DND-41 (cell line): ENCODE data around the gene CLASP1.

Experiments
- ATAC-seq: fragments of 200-7000 bp; cut with Tn5 transposase; 3 replicates; pipeline ENCODE4 v1.9.1; 2021; ENCODE audit warnings: low read depth; ENCODE audit not compliant: insufficient read depth
- DNase-seq: peaks from one replicate; pipeline ENCODE4 v3.0.0-alpha.2; 2020
- H2AFZ ChIP-seq: 2 replicates; pipeline ENCODE4 v1.6.0; 2012; ENCODE audit warnings: low read depth, low read length
- H3K27ac ChIP-seq: 2 replicates; pipeline ENCODE4 v1.5.1; 2012; ENCODE audit warnings: low read length, inconsistent platforms
- H3K27me3 ChIP-seq: fragments of 200-600 bp; sonication (generic); 2 replicates; pipeline ENCODE4 v1.6.0; 2012; ENCODE audit warnings: low read length, mild to moderate bottlenecking, inconsistent platforms; ENCODE audit not compliant: insufficient read depth, poor library complexity
- H3K36me3 ChIP-seq: 2 replicates; pipeline ENCODE4 v1.5.1; 2012; ENCODE audit warnings: low read length, inconsistent platforms; ENCODE audit not compliant: insufficient read depth
- H3K4me1 ChIP-seq: 2 replicates; pipeline ENCODE4 v1.5.1; 2012; ENCODE audit warnings: mild to moderate bottlenecking, low read length; ENCODE audit not compliant: insufficient read depth
- H3K4me2 ChIP-seq: 2 replicates; pipeline ENCODE4 v1.6.0; 2012; ENCODE audit warnings: mild to moderate bottlenecking, moderate library complexity, low read length, inconsistent platforms; ENCODE audit not compliant: insufficient read depth
- H3K4me3 ChIP-seq, 2 experiments: fragments of 200-600 bp in 1 of 2; shearing (Covaris generic) in 1 of 2; 2 replicates each; pipeline ENCODE4 v1.5.1; 2012 to 2016; ENCODE audit warnings: inconsistent platforms in 2 of 2, low read length in 2 of 2, mild to moderate bottlenecking in 2 of 2, low read depth in 1 of 2, moderate library complexity in 1 of 2
- H3K79me2 ChIP-seq: 2 replicates; pipeline ENCODE4 v1.6.0; 2012; ENCODE audit warnings: low read length, inconsistent platforms; ENCODE audit not compliant: insufficient read depth
- H3K9ac ChIP-seq: 2 replicates; pipeline ENCODE4 v1.6.0; 2012; ENCODE audit warnings: low read depth, mild to moderate bottlenecking, inconsistent platforms, low read length, moderate library complexity
- H3K9me3 ChIP-seq: 2 replicates; pipeline ENCODE4 v1.5.1; 2012; ENCODE audit warnings: low read length, moderate library complexity, mild to moderate bottlenecking, inconsistent platforms; ENCODE audit not compliant: insufficient read depth, severe bottlenecking
- H4K20me1 ChIP-seq: 2 replicates; pipeline ENCODE4 v1.6.0; 2012; ENCODE audit warnings: low read length; ENCODE audit not compliant: insufficient read depth
- EZH2 ChIP-seq: IDR thresholded peaks from 3 replicates; pipeline ENCODE4 v1.6.1; 2012; ENCODE audit warnings: borderline replicate concordance, low read depth, mild to moderate bottlenecking, moderate library complexity, low read length, inconsistent platforms; ENCODE audit not compliant: severe bottlenecking
- TF ChIP-seq, protein P1 (sequence below): IDR thresholded peaks from 2 replicates; pipeline ENCODE4 v1.5.1; 2012; ENCODE audit warnings: borderline replicate concordance, low read length, moderate library complexity, mild to moderate bottlenecking; ENCODE audit not compliant: poor library complexity, severe bottlenecking; ENCODE audit errors: extremely low read depth

The CLASP1 gene

DNA sequence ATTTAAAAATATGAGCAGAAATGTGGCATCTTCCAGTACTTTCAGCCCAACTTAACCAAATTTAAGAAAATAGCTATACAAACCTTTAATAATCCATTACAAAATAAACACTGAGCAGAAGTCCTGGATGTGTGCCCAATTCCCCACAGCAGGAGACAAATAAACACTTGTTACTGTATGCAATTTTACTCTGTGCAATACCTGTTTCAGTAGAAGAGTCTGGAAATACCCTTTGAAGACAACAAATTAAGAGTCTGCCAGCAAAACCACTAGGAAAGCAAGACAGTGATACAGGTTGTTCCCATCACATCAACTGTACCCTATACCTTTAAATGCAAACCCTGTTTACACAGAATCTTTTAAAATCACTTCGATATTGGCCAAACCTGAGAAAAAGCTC, 160.0 kb downstream of the CLASP1 start:
- TF ChIP-seq, protein P1, sequence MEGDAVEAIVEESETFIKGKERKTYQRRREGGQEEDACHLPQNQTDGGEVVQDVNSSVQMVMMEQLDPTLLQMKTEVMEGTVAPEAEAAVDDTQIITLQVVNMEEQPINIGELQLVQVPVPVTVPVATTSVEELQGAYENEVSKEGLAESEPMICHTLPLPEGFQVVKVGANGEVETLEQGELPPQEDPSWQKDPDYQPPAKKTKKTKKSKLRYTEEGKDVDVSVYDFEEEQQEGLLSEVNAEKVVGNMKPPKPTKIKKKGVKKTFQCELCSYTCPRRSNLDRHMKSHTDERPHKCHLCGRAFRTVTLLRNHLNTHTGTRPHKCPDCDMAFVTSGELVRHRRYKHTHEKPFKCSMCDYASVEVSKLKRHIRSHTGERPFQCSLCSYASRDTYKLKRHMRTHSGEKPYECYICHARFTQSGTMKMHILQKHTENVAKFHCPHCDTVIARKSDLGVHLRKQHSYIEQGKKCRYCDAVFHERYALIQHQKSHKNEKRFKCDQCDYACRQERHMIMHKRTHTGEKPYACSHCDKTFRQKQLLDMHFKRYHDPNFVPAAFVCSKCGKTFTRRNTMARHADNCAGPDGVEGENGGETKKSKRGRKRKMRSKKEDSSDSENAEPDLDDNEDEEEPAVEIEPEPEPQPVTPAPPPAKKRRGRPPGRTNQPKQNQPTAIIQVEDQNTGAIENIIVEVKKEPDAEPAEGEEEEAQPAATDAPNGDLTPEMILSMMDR: no peak
- TF ChIP-seq EZH2: no peak
- no peak overlapping the region for H3K4me3 ChIP-seq
- H3K79me2 ChIP-seq: peaks cover 25% of the 10 kb centered on the region
- no peak for ATAC-seq
- H3K27me3 ChIP-seq: no peaks in the 10 kb centered on the region
- DNase-seq: no peak
- H4K20me1 ChIP-seq: peaks cover 16% of the 10 kb centered on the region; the same call in 1 of the 2 replicates
- H3K4me2 ChIP-seq: no peak overlapping the region
- H2AFZ ChIP-seq: no peak overlapping the region
- H3K9ac ChIP-seq: no peak overlapping the region
- H3K36me3 ChIP-seq: peaks cover 5% of the 10 kb centered on the region
- no peak overlapping the region for H3K27ac ChIP-seq
- H3K4me1 ChIP-seq: no peaks in the 10 kb centered on the region
- no peaks in the 10 kb centered on the region for H3K9me3 ChIP-seq

DNA sequence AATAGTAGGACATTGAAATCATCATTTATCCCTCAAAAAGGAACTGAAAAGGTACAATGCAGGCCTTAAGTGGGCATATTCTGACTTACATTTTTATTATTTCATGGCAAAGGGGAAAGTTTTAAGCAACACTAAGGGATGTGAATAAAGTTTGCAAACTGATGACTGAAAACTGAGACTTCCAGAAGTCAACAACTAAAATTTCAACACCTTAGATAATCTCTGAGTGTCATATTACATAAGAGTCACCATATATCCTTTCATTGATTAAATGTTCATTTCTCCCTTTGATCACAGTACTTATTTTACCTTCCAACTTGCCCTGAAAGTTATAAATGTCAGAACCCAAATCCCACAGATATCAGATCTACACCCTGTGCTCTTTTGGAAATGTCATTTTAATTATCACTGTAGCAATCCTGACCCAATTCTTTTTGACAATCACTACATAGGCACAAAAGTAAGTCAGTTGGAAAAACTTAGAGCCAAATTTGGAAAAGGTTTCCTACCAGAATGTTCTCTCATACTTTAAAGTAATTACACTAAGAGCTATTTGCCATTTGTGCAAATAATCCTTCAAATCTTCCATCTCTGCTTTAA, 163.0 kb downstream of the CLASP1 start:
- Histone ChIP-seq H3K4me1 (no peaks in the 10 kb centered on the region), H2AFZ (no peak overlapping the region), H3K4me2 (no peak overlapping the region), H4K20me1 (peaks cover 20% of the 10 kb centered on the region; the same call in 1 of the 2 replicates), H3K27ac (no peak overlapping the region), H3K4me3 (no peak overlapping the region), H3K27me3 (no peaks in the 10 kb centered on the region), H3K79me2 (peaks cover 20% of the 10 kb centered on the region), H3K36me3 (peaks cover 14% of the 10 kb centered on the region), H3K9ac (no peak overlapping the region), H3K9me3 (no peaks in the 10 kb centered on the region)
- no peak for TF ChIP-seq EZH2
- TF ChIP-seq, protein P1: no peak
- DNase-seq: no peak
- ATAC-seq: no peak

DNA sequence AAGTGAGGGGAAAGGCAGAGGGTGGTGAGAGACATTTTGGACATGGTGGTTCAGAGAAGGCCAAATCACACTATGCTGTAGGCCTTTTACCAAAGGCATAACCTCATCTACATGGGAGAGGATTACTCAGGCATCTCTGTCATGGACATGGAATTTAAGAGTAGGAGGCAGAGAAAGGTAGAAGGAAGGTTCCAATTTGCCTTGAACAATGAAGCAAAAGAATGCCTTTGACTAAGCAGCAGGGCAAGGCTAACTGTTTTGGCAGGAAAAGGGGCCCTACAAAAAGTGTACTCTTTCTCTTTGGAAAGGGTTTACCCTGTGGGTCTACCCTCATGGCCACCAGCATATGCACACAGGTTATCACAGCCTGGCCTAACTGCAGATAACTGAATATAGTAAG, 164.2 kb downstream of the CLASP1 start:
- Histone ChIP-seq H4K20me1 (peaks cover 21% of the 10 kb centered on the region), H3K4me3 (no peak overlapping the region), H2AFZ (no peak overlapping the region), H3K36me3 (peaks cover 19% of the 10 kb centered on the region), H3K4me2 (no peak overlapping the region), H3K9ac (no peak overlapping the region), H3K4me1 (no peaks in the 10 kb centered on the region), H3K9me3 (no peaks in the 10 kb centered on the region), H3K27ac (no peak overlapping the region), H3K27me3 (no peaks in the 10 kb centered on the region), H3K79me2 (peaks cover 19% of the 10 kb centered on the region)
- TF ChIP-seq, protein P1: no peak
- no peak for TF ChIP-seq EZH2
- DNase-seq (no peak), ATAC-seq (no peak)

DNA sequence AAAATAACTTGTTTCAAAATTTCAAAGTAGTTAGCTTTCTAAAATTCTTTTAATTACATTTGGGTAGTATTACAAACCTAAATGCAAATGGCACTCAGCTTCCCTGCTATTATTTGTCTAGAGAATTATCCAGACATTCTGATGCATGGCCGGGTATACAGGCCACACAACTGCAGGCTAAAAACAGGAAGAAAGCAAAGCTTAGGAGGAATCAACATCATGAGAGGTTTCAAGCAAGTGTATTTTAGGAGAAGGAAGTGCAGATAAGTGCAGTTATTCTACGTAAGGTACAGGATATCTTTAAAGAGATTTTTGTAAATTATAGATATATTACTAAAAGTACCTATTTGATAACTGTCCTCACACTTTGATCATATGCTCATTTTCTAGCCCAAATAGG, 165.4 kb downstream of the CLASP1 start:
- Histone ChIP-seq H3K9me3 (no peaks in the 10 kb centered on the region), H3K4me3 (no peak overlapping the region), H3K27ac (no peak overlapping the region), H3K4me1 (no peaks in the 10 kb centered on the region), H3K9ac (no peak overlapping the region), H3K27me3 (no peaks in the 10 kb centered on the region), H3K79me2 (peaks cover 22% of the 10 kb centered on the region), H2AFZ (no peak overlapping the region), H3K4me2 (no peak overlapping the region), H4K20me1 (peaks cover 22% of the 10 kb centered on the region), H3K36me3 (peaks cover 19% of the 10 kb centered on the region)
- DNase-seq (no peak), ATAC-seq (no peak)
- TF ChIP-seq EZH2: no peak
- TF ChIP-seq, protein P1: no peak
